Measurements from ENCODE around the gene P3R3URF.

P3R3URF gene

GRCh38 chr1:46193984-46194570 lies 17.8 kb upstream of the P3R3URF start:
- DNase-seq (ENCODE audit: low spot score): no peak

- no peak for DNase-seq (ENCODE audit: low spot score)
Measured at GRCh38 chr1:46193285-46193684, 17.0 kb upstream of the P3R3URF start.

GRCh38 chr1:46192171-46192570 lies 15.9 kb upstream of the P3R3URF start:
- no peak for DNase-seq (ENCODE audit: low spot score)

- no peak for DNase-seq (ENCODE audit: low spot score)
Measured at GRCh38 chr1:46191033-46191701, 14.9 kb upstream of the P3R3URF start.

- no peak for DNase-seq (ENCODE audit: low spot score)
Measured at GRCh38 chr1:46190539-46190938, 14.3 kb upstream of the P3R3URF start.

- no peak for DNase-seq (ENCODE audit: low spot score)
Measured at GRCh38 chr1:46188295-46189030, 12.2 kb upstream of the P3R3URF start.

- DNase-seq (ENCODE audit: low spot score): no peak
Measured at GRCh38 chr1:46187106-46187869, 11.0 kb upstream of the P3R3URF start.

GRCh38 chr1:46186076-46186475 lies 9.8 kb upstream of the P3R3URF start:
- no peak for DNase-seq (ENCODE audit: low spot score)

GRCh38 chr1:46184920-46185658 lies 8.8 kb upstream of the P3R3URF start:
- DNase-seq (ENCODE audit: low spot score): no peak

- no peak for DNase-seq (ENCODE audit: low spot score)
Measured at GRCh38 chr1:46183926-46184557, 7.8 kb upstream of the P3R3URF start.

- DNase-seq (ENCODE audit: low spot score): peak; percentile 50
Measured at GRCh38 chr1:46183079-46183847, 7.0 kb upstream of the P3R3URF start.

GRCh38 chr1:46181343-46182260 lies 5.3 kb upstream of the P3R3URF start:
- DNase-seq (ENCODE audit: low spot score): no peak

- no peak for DNase-seq (ENCODE audit: low spot score)
Measured at GRCh38 chr1:46180082-46180616, 3.9 kb upstream of the P3R3URF start.

GRCh38 chr1:46179138-46180081 lies 3.1 kb upstream of the P3R3URF start:
- peak; percentile 87 for DNase-seq (ENCODE audit: low spot score)

- DNase-seq (ENCODE audit: low spot score): no peak
Measured at GRCh38 chr1:46175243-46175642, 1.0 kb downstream of the P3R3URF start.

GRCh38 chr1:46174448-46175231 lies 1.6 kb downstream of the P3R3URF start, which contains the start of gene TSPAN1:
TSPAN1 (plus strand) TSS chr1:46175087; CDS start chr1:46181108, 6,021 bp downstream.
- no peak for DNase-seq (ENCODE audit: low spot score)

- no peak for DNase-seq (ENCODE audit: low spot score)
Measured at GRCh38 chr1:46173361-46173856, 2.9 kb downstream of the P3R3URF start.

Measured in HuH-7.5 (cell line).